B cell (primary cell): Measurements from ENCODE around the gene AHNAK. TPM values are rescaled to one million over a fixed set of nuclear protein-coding genes. Genes with fewer than 3 reads are reported as not detected.

Experiments
- ATAC-seq: fragments of 200-7000 bp; cut with Tn5 transposase; one replicate; pipeline ENCODE4 v1.10.0; 2021; ENCODE audit warnings: low read depth, mild to moderate bottlenecking, moderate number of reproducible peaks, moderate library complexity
- CTCF ChIA-PET: fragments of 350-600 bp; sonication (Branson Sonifier 250); formaldehyde crosslinking; loops from one replicate; lab custom pipeline; 2021; ENCODE audit warnings: antibody characterized with exemption, inconsistent platforms; lab: Charles Lee
- POLR2A ChIA-PET: fragments of 350-600 bp; sonication (Branson Sonifier 250); formaldehyde crosslinking; loops from one replicate; lab custom pipeline; 2021; ENCODE audit warnings: antibody characterized with exemption; lab: Charles Lee
- DNase-seq: peaks from one replicate; pipeline ENCODE4 v3.0.0; 2013
- H2AFZ ChIP-seq: 2 replicates; pipeline ENCODE4 v1.6.1; 2012; ENCODE audit warnings: mild to moderate bottlenecking, low read depth, low read length; ENCODE audit not compliant: insufficient read depth, poor library complexity, severe bottlenecking
- H3K27ac ChIP-seq, 2 donors: 1 replicate in 1 of 2; 2 replicates in 1 of 2; pipeline ENCODE4 v1.5.1; 2012 to 2013; ENCODE audit warnings: low read length in 2 of 2, mild to moderate bottlenecking in 2 of 2, moderate library complexity in 1 of 2
- H3K27me3 ChIP-seq, 4 experiments: fragments of 200-600 bp in 1 of 4; sonication (generic) in 1 of 4; replicated peaks in 1 of 4; 1 replicate in 2 of 4; 2 replicates in 2 of 4; pipeline versions ENCODE4 v1.6.1 to v1.7.0; 2013 to 2016; ENCODE audit warnings: low read length in 3 of 4, mild to moderate bottlenecking in 2 of 4, mixed read lengths in 1 of 4, moderate library complexity in 1 of 4; ENCODE audit not compliant: insufficient read depth in 4 of 4, control insufficient read depth in 3 of 4; ENCODE audit errors: control extremely low read depth in 1 of 4
- H3K36me3 ChIP-seq, 2 experiments: replicated peaks in 1 of 2; 1 replicate in 1 of 2; 2 replicates in 1 of 2; pipeline versions ENCODE4 v1.6.1 to v1.7.1; 2013; ENCODE audit warnings: low read length in 1 of 2; ENCODE audit not compliant: insufficient read depth in 2 of 2, control insufficient read depth in 1 of 2; ENCODE audit errors: control extremely low read depth in 1 of 2, extremely low read depth in 1 of 2
- H3K4me1 ChIP-seq, 2 donors: fragments of 200-600 bp in 1 of 2; sonication (generic) in 1 of 2; 1 replicate in 1 of 2; 2 replicates in 1 of 2; pipeline versions ENCODE4 v1.5.1 to v1.6.1; 2013 to 2017; ENCODE audit warnings: low read length in 2 of 2; ENCODE audit not compliant: control insufficient read depth in 2 of 2, insufficient read depth in 2 of 2
- H3K4me2 ChIP-seq: replicated peaks from 2 replicates; pipeline ENCODE3; 2012; ENCODE audit warnings: mild to moderate bottlenecking, low read depth, low read length; ENCODE audit not compliant: poor library complexity, severe bottlenecking
- H3K4me3 ChIP-seq, 5 experiments: fragments of 200-600 bp in 1 of 5; sonication (generic) in 1 of 5; 1 replicate in 3 of 5; 2 replicates in 2 of 5; pipeline versions ENCODE4 v1.5.1 to v1.7.0; 2011 to 2016; ENCODE audit warnings: low read length in 4 of 5, mild to moderate bottlenecking in 4 of 5, low read depth in 2 of 5, control low read depth in 1 of 5, moderate library complexity in 1 of 5; ENCODE audit not compliant: insufficient read depth in 1 of 5; ENCODE audit errors: control extremely low read depth in 1 of 5, extremely low read depth in 1 of 5
- H3K79me2 ChIP-seq: fragments of 200-600 bp; sonication (generic); one replicate; pipeline ENCODE4 v1.6.0; 2016; ENCODE audit warnings: low read length; ENCODE audit not compliant: control insufficient read depth, insufficient read depth
- H3K9ac ChIP-seq: fragments of 200-600 bp; sonication (generic); 2 replicates; pipeline ENCODE4 v1.6.1; 2017; ENCODE audit warnings: mild to moderate bottlenecking, low read length, moderate library complexity
- H3K9me3 ChIP-seq, 3 donors: one replicate each; pipeline versions ENCODE4 v1.6.1 to v1.7.1; 2013; ENCODE audit warnings: low read length in 2 of 3; ENCODE audit not compliant: control insufficient read depth in 2 of 3, insufficient read depth in 1 of 3; ENCODE audit errors: control extremely low read depth in 1 of 3
- H4K20me1 ChIP-seq: 2 replicates; pipeline ENCODE4 v1.6.0; 2012; ENCODE audit warnings: mild to moderate bottlenecking, low read length; ENCODE audit not compliant: insufficient read depth, control insufficient read depth, poor library complexity, severe bottlenecking
- H3K27ac Mint-ChIP-seq: one replicate; pipeline ENCODE4 v1.8.0; 2021; ENCODE audit warnings: mixed read lengths
- H3K27me3 Mint-ChIP-seq: one replicate; pipeline ENCODE4 v1.8.0; 2021; ENCODE audit warnings: mixed read lengths
- H3K4me1 Mint-ChIP-seq: one replicate; pipeline ENCODE4 v1.8.0; 2021; ENCODE audit warnings: mixed read lengths
- H3K4me3 Mint-ChIP-seq: one replicate; pipeline ENCODE4 v1.8.0; 2021; ENCODE audit warnings: mixed read lengths
- H3K9me3 Mint-ChIP-seq: one replicate; pipeline ENCODE4 v1.8.0; 2022; ENCODE audit warnings: mixed read lengths; ENCODE audit not compliant: insufficient read depth
- EZH2 ChIP-seq: IDR thresholded peaks from 2 replicates; pipeline ENCODE4 v1.6.1; 2012; ENCODE audit warnings: borderline replicate concordance, low read depth, mild to moderate bottlenecking, moderate library complexity, low read length; ENCODE audit not compliant: insufficient read depth, poor library complexity, severe bottlenecking
- WGBS: methylation state at CpG from one replicate; pipeline ENCODE4 v1.1.5; 2013; ENCODE audit warnings: missing lambda C conversion rate; ENCODE audit not compliant: insufficient coverage; 5-methylcytosine and 5-hydroxymethylcytosine counted together
- intact Hi-C: fragments of 100-400 bp; cut with micrococcal nuclease; formaldehyde crosslinking; loops from one replicate; pipeline ENCODE4 v1.10.0; 2022
- polyA plus RNA-seq: library from polyadenylated mRNA; depleted of rRNA; stranded (reverse); fragments of >200 nt; gene quantifications from 2 replicates; pipeline ENCODE4 v1.2.3, GENCODE V29; 2012
- total RNA-seq, 2 donors: library from RNA; stranded (reverse); fragments of 120-200 nt in 1 of 2; gene quantifications; 1 replicate in 1 of 2; 2 replicates in 1 of 2; pipeline versions ENCODE4 v1.2.3 to v1.2.4, GENCODE V29; 2013 to 2022
- TF ChIP-seq, protein P1 (sequence below): fragments of 200-600 bp; IDR thresholded peaks from one replicate; pipeline ENCODE4 v1.8.0; 2022; ENCODE audit warnings: antibody characterized with exemption, mild to moderate bottlenecking

Gene AHNAK
- total and polyA plus RNA-seq, 2 donors (not counting 1 experiment from before 2014, with no cell fraction given) = 63.7 to 229 TPM

DNA sequence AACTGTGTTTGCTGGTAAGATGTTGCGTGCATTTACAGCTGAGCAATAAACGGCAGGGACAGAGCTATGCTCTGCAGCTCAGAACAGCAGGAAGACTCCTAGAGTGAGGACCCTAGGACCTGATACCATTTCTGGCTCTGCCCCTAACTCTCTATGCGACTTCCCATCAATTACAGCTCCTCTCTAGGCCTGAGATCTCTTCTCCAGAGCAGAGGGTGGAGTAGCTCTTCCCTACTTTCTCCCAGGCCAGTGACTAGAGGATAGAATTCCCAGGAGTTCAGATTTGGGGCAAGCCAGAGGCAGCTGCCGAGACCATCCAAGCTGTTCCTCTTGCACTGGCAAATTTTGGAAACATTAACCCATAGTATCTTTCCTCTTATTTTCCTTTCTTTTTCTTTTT lies 140.6 kb downstream of the AHNAK start:
- no peaks in the 10 kb centered on the region for H3K9me3 Mint-ChIP-seq
- no peak for DNase-seq

DNA sequence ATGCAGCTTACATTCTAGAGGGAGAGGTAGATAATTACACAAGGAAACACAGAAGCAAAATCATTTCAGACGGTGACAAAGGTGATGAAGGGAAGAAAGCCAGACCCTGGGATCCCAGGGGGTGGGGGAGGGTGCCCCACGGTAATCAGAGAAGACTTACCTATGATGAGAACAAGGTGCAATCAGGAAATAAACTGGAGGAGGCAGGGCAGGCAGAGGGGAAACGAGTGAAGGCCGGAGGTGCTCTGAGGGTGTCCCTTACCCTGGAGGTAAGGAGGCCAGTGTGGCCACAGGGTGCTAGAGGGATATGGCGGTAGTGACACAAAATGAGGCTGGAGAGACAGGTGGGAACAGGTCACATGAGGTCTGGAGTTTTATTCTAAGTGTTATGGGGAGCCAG lies 141.7 kb downstream of the AHNAK start:
- Histone ChIP-seq H3K4me3 (no peak overlapping the region), H3K27ac (no peak overlapping the region), H3K27me3 (peaks cover 0 to 3% (median 0%) of the 10 kb centered on the region in 4 experiments), H3K9ac (no peak overlapping the region), H2AFZ (no peak overlapping the region), H4K20me1 (no peaks in the 10 kb centered on the region), H3K4me2 (no peak overlapping the region), H3K79me2 (no peaks in the 10 kb centered on the region), H3K36me3 (no peaks in the 10 kb centered on the region), H3K4me1 (peaks cover 9 to 11% of the 10 kb centered on the region in 2 donors), H3K9me3 (no peaks in the 10 kb centered on the region)
- intact Hi-C loops = no loop called here
- H3K4me1 Mint-ChIP-seq = peaks cover 9% of the 10 kb centered on the region
- H3K27ac Mint-ChIP-seq = no peak overlapping the region
- ATAC-seq = no peak
- no peak for TF ChIP-seq EZH2
- TF ChIP-seq, protein P1, sequence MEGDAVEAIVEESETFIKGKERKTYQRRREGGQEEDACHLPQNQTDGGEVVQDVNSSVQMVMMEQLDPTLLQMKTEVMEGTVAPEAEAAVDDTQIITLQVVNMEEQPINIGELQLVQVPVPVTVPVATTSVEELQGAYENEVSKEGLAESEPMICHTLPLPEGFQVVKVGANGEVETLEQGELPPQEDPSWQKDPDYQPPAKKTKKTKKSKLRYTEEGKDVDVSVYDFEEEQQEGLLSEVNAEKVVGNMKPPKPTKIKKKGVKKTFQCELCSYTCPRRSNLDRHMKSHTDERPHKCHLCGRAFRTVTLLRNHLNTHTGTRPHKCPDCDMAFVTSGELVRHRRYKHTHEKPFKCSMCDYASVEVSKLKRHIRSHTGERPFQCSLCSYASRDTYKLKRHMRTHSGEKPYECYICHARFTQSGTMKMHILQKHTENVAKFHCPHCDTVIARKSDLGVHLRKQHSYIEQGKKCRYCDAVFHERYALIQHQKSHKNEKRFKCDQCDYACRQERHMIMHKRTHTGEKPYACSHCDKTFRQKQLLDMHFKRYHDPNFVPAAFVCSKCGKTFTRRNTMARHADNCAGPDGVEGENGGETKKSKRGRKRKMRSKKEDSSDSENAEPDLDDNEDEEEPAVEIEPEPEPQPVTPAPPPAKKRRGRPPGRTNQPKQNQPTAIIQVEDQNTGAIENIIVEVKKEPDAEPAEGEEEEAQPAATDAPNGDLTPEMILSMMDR = no peak
- H3K4me3 Mint-ChIP-seq = no peak overlapping the region
- no peak for DNase-seq
- POLR2A ChIA-PET = no interaction called here
- WGBS = 93% methylated on average over 5 of the region's 5 CpGs
- no peaks in the 10 kb centered on the region for H3K9me3 Mint-ChIP-seq
- H3K27me3 Mint-ChIP-seq = peaks cover 7% of the 10 kb centered on the region
- CTCF ChIA-PET = interaction anchor here (0.6 to 2.1 kb wide), 2 partner anchors 10 to 104 kb away, joined by 3 to 7 read pairs; no protein-coding TSS in a partner anchor

More for the DNA sequence above, 140.6 kb downstream of the AHNAK start:
- H3K4me2 ChIP-seq = no peak overlapping the region
- TF ChIP-seq, protein P1 = no peak
- TF ChIP-seq EZH2 = no peak
- no peak overlapping the region for H3K4me3 ChIP-seq
- ATAC-seq = no peak
- H3K9ac ChIP-seq = no peak overlapping the region
- H2AFZ ChIP-seq = no peak overlapping the region
- H3K27me3 Mint-ChIP-seq = peaks cover 7% of the 10 kb centered on the region
- no peaks in the 10 kb centered on the region for H3K9me3 ChIP-seq
- H3K4me1 Mint-ChIP-seq = peaks cover 9% of the 10 kb centered on the region
- no peak overlapping the region for H3K27ac Mint-ChIP-seq
- ChIA-PET POLR2A (interaction anchor here (0.6 kb wide), 1 partner anchor 298 kb away, joined by 4 read pairs; no protein-coding TSS in a partner anchor), CTCF (interaction anchor here (0.6 kb wide), 1 partner anchor 734 kb away, joined by 4 read pairs; no protein-coding TSS in a partner anchor)
- no peaks in the 10 kb centered on the region for H4K20me1 ChIP-seq
- no peak overlapping the region for H3K4me3 Mint-ChIP-seq
- peaks cover 0 to 3% (median 0%) of the 10 kb centered on the region in 4 experiments for H3K27me3 ChIP-seq
- H3K79me2 ChIP-seq = no peaks in the 10 kb centered on the region
- no peaks in the 10 kb centered on the region for H3K36me3 ChIP-seq
- intact Hi-C loops = no loop called here
- WGBS = 94% methylated on average over 2 of the region's 4 CpGs
- H3K27ac ChIP-seq = no peak overlapping the region
- peaks cover 9 to 11% of the 10 kb centered on the region in 2 donors for H3K4me1 ChIP-seq
